ENCODE results near the gene SCRG1.

The SCRG1 gene

GRCh38 chr4:173386751-173387150 is 12.2 kb downstream of the SCRG1 start:
- Histone ChIP-seq H3K4me1 (ENCODE audit: control insufficient read depth, insufficient read depth, low read length) (no peaks in the 10 kb centered on the region), H3K27ac (ENCODE audit: insufficient read depth, low read depth, low read length, poor library complexity, severe bottlenecking) (no peak overlapping the region), H3K9me3 (ENCODE audit: control insufficient read depth, low read length) (no peaks in the 10 kb centered on the region), H3K27me3 (ENCODE audit: control insufficient read depth, insufficient read depth, low read length, poor library complexity, severe bottlenecking) (no peaks in the 10 kb centered on the region), H3K4me3 (ENCODE audit: insufficient read depth, low read depth, low read length) (no peak overlapping the region), H3K36me3 (ENCODE audit: control insufficient read depth, insufficient read depth, low read length) (no peaks in the 10 kb centered on the region)

GRCh38 chr4:173382349-173382748 is 16.6 kb downstream of the SCRG1 start:
- Histone ChIP-seq H3K4me1 (ENCODE audit: control insufficient read depth, insufficient read depth, low read length) (no peaks in the 10 kb centered on the region), H3K4me3 (ENCODE audit: insufficient read depth, low read depth, low read length) (no peak overlapping the region), H3K27ac (ENCODE audit: insufficient read depth, low read depth, low read length, poor library complexity, severe bottlenecking) (no peak overlapping the region), H3K27me3 (ENCODE audit: control insufficient read depth, insufficient read depth, low read length, poor library complexity, severe bottlenecking) (no peaks in the 10 kb centered on the region), H3K9me3 (ENCODE audit: control insufficient read depth, low read length) (no peaks in the 10 kb centered on the region), H3K36me3 (ENCODE audit: control insufficient read depth, insufficient read depth, low read length) (peaks cover 5% of the 10 kb centered on the region)
- 92 to 100% methylated on average over 1 to 2 of the region's 4 CpGs for WGBS, 2 experiments

GRCh38 chr4:173381610-173382009 is 17.3 kb downstream of the SCRG1 start:
- Histone ChIP-seq H3K4me1 (ENCODE audit: control insufficient read depth, insufficient read depth, low read length) (no peaks in the 10 kb centered on the region), H3K36me3 (ENCODE audit: control insufficient read depth, insufficient read depth, low read length) (peaks cover 5% of the 10 kb centered on the region), H3K4me3 (ENCODE audit: insufficient read depth, low read depth, low read length) (no peak overlapping the region), H3K27ac (ENCODE audit: insufficient read depth, low read depth, low read length, poor library complexity, severe bottlenecking) (no peak overlapping the region), H3K27me3 (ENCODE audit: control insufficient read depth, insufficient read depth, low read length, poor library complexity, severe bottlenecking) (no peaks in the 10 kb centered on the region), H3K9me3 (ENCODE audit: control insufficient read depth, low read length) (no peaks in the 10 kb centered on the region)
- WGBS, 2 experiments, result 36 to 38% methylated on average over 1 of the region's 1 CpG

GRCh38 chr4:173380987-173381386 is 17.9 kb downstream of the SCRG1 start:
- H3K4me3 ChIP-seq (ENCODE audit: insufficient read depth, low read depth, low read length), result no peak overlapping the region
- no peaks in the 10 kb centered on the region for H3K4me1 ChIP-seq (ENCODE audit: control insufficient read depth, insufficient read depth, low read length)
- H3K27me3 ChIP-seq (ENCODE audit: control insufficient read depth, insufficient read depth, low read length, poor library complexity, severe bottlenecking), result no peaks in the 10 kb centered on the region
- no peak overlapping the region for H3K27ac ChIP-seq (ENCODE audit: insufficient read depth, low read depth, low read length, poor library complexity, severe bottlenecking)
- H3K9me3 ChIP-seq (ENCODE audit: control insufficient read depth, low read length), result no peaks in the 10 kb centered on the region
- H3K36me3 ChIP-seq (ENCODE audit: control insufficient read depth, insufficient read depth, low read length), result peaks cover 5% of the 10 kb centered on the region

GRCh38 chr4:173379929-173380328 is 19.0 kb downstream of the SCRG1 start:
- Histone ChIP-seq H3K4me3 (ENCODE audit: insufficient read depth, low read depth, low read length) (no peak overlapping the region), H3K36me3 (ENCODE audit: control insufficient read depth, insufficient read depth, low read length) (peaks cover 5% of the 10 kb centered on the region), H3K27me3 (ENCODE audit: control insufficient read depth, insufficient read depth, low read length, poor library complexity, severe bottlenecking) (no peaks in the 10 kb centered on the region), H3K27ac (ENCODE audit: insufficient read depth, low read depth, low read length, poor library complexity, severe bottlenecking) (no peak overlapping the region), H3K9me3 (ENCODE audit: control insufficient read depth, low read length) (no peaks in the 10 kb centered on the region), H3K4me1 (ENCODE audit: control insufficient read depth, insufficient read depth, low read length) (no peaks in the 10 kb centered on the region)
- 96 to 97% methylated on average over 3 of the region's 3 CpGs for WGBS, 2 experiments

GRCh38 chr4:173374588-173374987 is 24.3 kb downstream of the SCRG1 start:
- no peak overlapping the region for H3K27ac ChIP-seq (ENCODE audit: insufficient read depth, low read depth, low read length, poor library complexity, severe bottlenecking)
- no peaks in the 10 kb centered on the region for H3K27me3 ChIP-seq (ENCODE audit: control insufficient read depth, insufficient read depth, low read length, poor library complexity, severe bottlenecking)
- H3K4me1 ChIP-seq (ENCODE audit: control insufficient read depth, insufficient read depth, low read length), result no peaks in the 10 kb centered on the region
- no peaks in the 10 kb centered on the region for H3K9me3 ChIP-seq (ENCODE audit: control insufficient read depth, low read length)
- no peak overlapping the region for H3K4me3 ChIP-seq (ENCODE audit: insufficient read depth, low read depth, low read length)
- H3K36me3 ChIP-seq (ENCODE audit: control insufficient read depth, insufficient read depth, low read length), result peaks cover 5% of the 10 kb centered on the region
- WGBS, 2 experiments, result 100% methylated on average over 1 of the region's 2 CpGs; no CpG with 5 or more reads in 1 of the 2 experiments

GRCh38 chr4:173371292-173372192 is 27.4 kb downstream of the SCRG1 start:
- Histone ChIP-seq H3K27me3 (ENCODE audit: control insufficient read depth, insufficient read depth, low read length, poor library complexity, severe bottlenecking) (no peaks in the 10 kb centered on the region), H3K9me3 (ENCODE audit: control insufficient read depth, low read length) (no peaks in the 10 kb centered on the region), H3K4me1 (ENCODE audit: control insufficient read depth, insufficient read depth, low read length) (no peaks in the 10 kb centered on the region), H3K4me3 (ENCODE audit: insufficient read depth, low read depth, low read length) (peak overlapping the region; percentile 74), H3K27ac (ENCODE audit: insufficient read depth, low read depth, low read length, poor library complexity, severe bottlenecking) (peak overlapping the region; percentile 94), H3K36me3 (ENCODE audit: control insufficient read depth, insufficient read depth, low read length) (no peaks in the 10 kb centered on the region)
- WGBS, 2 experiments, result 0% methylated on average over 68 of the region's 68 CpGs

- H3K27ac ChIP-seq (ENCODE audit: insufficient read depth, low read depth, low read length, poor library complexity, severe bottlenecking), result peak within 1 kb of the TSS; percentile 94
- H3K4me3 ChIP-seq (ENCODE audit: insufficient read depth, low read depth, low read length), result peak within 1 kb of the TSS; percentile 74
- H3K36me3 ChIP-seq (ENCODE audit: control insufficient read depth, insufficient read depth, low read length), result no peaks in the 10 kb centered on the region
- no peaks in the 10 kb centered on the region for H3K4me1 ChIP-seq (ENCODE audit: control insufficient read depth, insufficient read depth, low read length)
- 0% methylated on average over 72 of the region's 72 CpGs for WGBS, 2 experiments
- H3K9me3 ChIP-seq (ENCODE audit: control insufficient read depth, low read length), result no peaks in the 10 kb centered on the region
- no peaks in the 10 kb centered on the region for H3K27me3 ChIP-seq (ENCODE audit: control insufficient read depth, insufficient read depth, low read length, poor library complexity, severe bottlenecking)
Observed at GRCh38 chr4:173370477-173371291, 28.2 kb downstream of the SCRG1 start, which contains the start of gene SAP30. Gene SAP30, plus strand, starts transcription at chr4:173370954. Its CDS starts 229 bp downstream, at chr4:173371183.

- peak overlapping the region; percentile 56 for H3K27ac ChIP-seq (ENCODE audit: insufficient read depth, low read depth, low read length, poor library complexity, severe bottlenecking)
- no peaks in the 10 kb centered on the region for H3K36me3 ChIP-seq (ENCODE audit: control insufficient read depth, insufficient read depth, low read length)
- H3K4me3 ChIP-seq (ENCODE audit: insufficient read depth, low read depth, low read length), result peak overlapping the region; percentile 74
- no peaks in the 10 kb centered on the region for H3K4me1 ChIP-seq (ENCODE audit: control insufficient read depth, insufficient read depth, low read length)
- no peaks in the 10 kb centered on the region for H3K27me3 ChIP-seq (ENCODE audit: control insufficient read depth, insufficient read depth, low read length, poor library complexity, severe bottlenecking)
- WGBS, 2 experiments, result 0% methylated on average over 14 of the region's 14 CpGs
- no peaks in the 10 kb centered on the region for H3K9me3 ChIP-seq (ENCODE audit: control insufficient read depth, low read length)
Observed at GRCh38 chr4:173370130-173370476, 28.8 kb downstream of the SCRG1 start.

GRCh38 chr4:173367946-173368345 is 31.0 kb downstream of the SCRG1 start:
- 82 to 87% methylated on average over 4 of the region's 4 CpGs for WGBS, 2 experiments
- Histone ChIP-seq H3K36me3 (ENCODE audit: control insufficient read depth, insufficient read depth, low read length) (no peaks in the 10 kb centered on the region), H3K27me3 (ENCODE audit: control insufficient read depth, insufficient read depth, low read length, poor library complexity, severe bottlenecking) (no peaks in the 10 kb centered on the region), H3K4me1 (ENCODE audit: control insufficient read depth, insufficient read depth, low read length) (no peaks in the 10 kb centered on the region), H3K9me3 (ENCODE audit: control insufficient read depth, low read length) (no peaks in the 10 kb centered on the region), H3K4me3 (ENCODE audit: insufficient read depth, low read depth, low read length) (no peak overlapping the region), H3K27ac (ENCODE audit: insufficient read depth, low read depth, low read length, poor library complexity, severe bottlenecking) (no peak overlapping the region)
